ENCODE measurements around the gene PPP1R13B.
A peak's percentile ranks its signal among the peaks of the same experiment; 100 is the strongest.

Gene PPP1R13B

DNA sequence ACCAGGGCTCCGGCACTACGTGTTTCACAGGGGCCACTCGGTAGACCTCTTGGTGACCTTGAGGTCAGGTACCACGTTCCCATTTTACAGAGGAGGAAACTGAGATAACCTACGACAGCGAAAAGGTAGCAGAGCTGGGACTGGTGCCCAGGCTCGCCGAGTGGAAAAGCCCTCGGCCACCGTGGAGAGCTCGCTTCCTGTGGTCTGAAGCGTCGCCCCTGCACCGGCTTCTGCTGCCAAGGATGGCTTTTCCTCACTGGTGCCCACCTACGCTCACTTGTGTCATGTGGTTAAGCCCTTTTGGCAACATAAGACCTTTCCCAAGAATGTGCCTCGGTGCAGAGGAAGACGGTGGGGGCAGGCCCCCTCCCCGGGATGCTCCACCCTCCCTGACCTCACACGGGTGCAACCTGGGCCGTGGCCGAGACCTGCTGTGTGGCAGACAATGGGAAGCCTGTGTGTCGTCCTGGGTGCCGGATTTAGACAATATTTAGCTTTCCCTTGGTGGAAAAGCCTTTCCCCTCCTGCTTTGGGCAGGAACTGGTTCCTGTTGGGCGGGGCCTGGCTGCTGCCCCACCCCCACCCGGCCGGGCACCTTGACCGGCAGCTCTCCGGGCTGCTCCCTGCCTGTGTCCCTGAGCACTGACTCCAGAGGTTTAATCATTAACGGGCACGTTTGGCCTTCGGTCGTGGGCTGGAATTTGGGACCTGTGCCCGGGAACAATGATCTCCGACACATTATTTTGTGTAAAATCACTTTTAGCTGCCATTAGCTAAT lies 32.4 kb upstream of the PPP1R13B start:
- peak; percentile 8 for DNase-seq

GRCh38 chr14:103879118-103879569 lies 31.8 kb upstream of the PPP1R13B start:
- no peak for DNase-seq

GRCh38 chr14:103878180-103878579 lies 30.8 kb upstream of the PPP1R13B start:
- DNase-seq: no peak

DNA sequence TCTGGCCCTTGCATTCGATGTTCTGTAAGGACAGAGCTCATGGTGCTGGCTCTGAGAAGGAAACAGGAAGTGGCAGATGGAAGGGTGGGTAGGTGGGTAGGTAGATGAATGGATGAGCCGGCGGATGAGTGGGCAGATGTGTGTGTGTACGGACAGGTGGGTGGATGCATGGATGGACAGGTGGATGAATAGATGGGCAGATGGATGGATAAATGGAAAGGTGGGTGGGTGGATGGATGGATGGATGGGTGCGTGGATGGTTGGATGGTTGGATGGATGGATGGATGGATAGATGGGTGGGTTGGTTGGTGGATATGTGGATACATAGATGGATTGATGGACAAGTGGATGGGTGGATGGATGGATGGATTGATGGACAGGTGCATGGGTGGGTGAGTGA lies 27.6 kb upstream of the PPP1R13B start:
- no peak for DNase-seq

DNA sequence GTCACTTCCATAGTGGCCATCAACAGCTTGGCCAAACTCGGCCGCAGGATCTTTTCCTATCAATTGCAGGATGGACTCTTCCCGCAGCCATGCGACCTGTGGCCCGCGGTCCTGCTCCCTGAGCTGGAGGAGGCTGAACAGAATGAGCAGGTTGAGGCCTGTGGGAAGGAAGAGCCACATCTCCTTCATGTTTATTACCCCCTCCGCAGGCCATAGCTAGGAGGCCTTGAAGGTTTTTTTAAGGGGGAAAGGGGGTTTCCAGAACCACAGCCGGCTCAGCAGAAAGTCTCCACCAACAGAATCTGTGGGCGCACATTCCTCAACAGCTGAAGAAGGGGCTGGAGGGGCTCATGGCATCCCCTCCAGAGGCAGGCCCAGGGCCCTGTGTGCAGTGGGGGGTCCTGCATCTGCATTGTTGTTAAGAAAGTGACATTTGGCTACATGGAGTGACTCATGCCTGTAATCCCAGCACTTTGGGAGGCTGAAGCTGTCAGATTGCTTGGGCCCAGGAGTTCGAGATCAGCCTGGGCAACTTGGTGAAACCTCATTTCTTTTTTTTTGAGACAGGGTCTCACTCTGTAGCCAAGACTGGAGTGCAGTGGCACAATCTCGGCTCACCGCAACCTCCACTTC lies 25.2 kb upstream of the PPP1R13B start:
- DNase-seq: no peak

GRCh38 chr14:103871596-103872480 lies 24.5 kb upstream of the PPP1R13B start:
- DNase-seq: peak; percentile 6

DNA sequence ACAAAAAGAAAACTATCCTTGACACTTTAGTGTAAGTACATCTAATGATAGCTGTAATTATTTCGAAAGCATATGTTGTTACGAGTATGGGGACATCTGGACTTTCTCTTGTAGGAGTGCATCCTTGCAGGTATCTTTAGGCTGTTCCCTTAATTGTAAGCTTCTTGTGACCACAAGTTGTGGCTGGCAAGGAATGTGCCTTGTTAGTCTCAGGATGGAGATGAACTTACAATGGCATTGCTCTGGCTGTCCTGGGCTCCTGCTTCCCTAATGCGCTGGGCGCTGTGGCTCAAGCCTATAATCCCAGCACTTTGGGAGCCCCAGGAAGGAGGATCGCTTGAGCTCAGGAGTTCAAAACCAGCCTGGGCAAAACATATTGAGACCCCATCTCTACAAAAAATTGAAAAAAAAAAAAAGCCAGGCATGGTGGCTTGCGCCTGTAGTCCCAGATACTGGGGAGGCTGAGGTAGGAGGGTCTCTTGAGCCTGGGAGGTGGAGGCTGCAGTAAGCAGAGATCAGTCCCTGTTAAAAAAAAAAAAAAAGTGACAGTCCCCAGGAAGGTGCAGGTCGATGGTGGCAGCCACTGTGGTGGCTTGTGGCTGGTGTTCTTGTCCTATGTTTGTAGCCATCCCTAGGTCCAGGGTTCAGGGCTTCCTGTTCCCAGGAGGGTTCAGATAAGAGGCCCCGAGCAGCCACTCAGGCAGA lies 23.7 kb upstream of the PPP1R13B start:
- no peak for DNase-seq

GRCh38 chr14:103870144-103870876 lies 22.9 kb upstream of the PPP1R13B start:
- DNase-seq: no peak

- DNase-seq: no peak
Measured at GRCh38 chr14:103869406-103870143, 22.2 kb upstream of the PPP1R13B start.

GRCh38 chr14:103868242-103868897 lies 21.0 kb upstream of the PPP1R13B start:
- no peak for DNase-seq

GRCh38 chr14:103867523-103867953 lies 20.2 kb upstream of the PPP1R13B start:
- DNase-seq: no peak

DNA sequence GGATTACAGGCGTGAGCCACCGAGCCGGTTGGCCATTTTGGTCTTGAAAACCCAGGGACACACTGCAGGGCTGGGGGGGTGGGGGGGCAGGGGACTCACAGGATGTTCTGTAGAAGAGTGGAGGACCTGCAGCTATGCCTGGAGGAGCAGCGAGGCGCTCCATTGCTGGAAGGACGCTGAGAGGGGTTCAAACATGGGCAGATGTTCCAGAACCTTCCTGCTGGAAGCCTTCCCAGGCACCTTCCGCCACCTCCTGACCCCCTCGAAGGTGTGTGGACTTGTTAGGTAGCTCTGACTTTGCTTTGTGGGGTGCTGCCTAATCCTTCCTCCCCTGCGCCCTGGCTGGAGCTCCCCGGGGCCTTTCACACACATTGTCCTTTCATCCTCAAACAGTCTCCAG lies 19.6 kb upstream of the PPP1R13B start:
- DNase-seq: no peak

- DNase-seq: no peak
Measured at GRCh38 chr14:103863245-103863644, 15.9 kb upstream of the PPP1R13B start.

- peak; percentile 4 for DNase-seq
Measured at GRCh38 chr14:103862393-103862782, 15.0 kb upstream of the PPP1R13B start.

GRCh38 chr14:103861413-103862392 lies 14.3 kb upstream of the PPP1R13B start:
- DNase-seq: no peak

GRCh38 chr14:103859416-103860202 lies 12.2 kb upstream of the PPP1R13B start:
- DNase-seq: no peak

GRCh38 chr14:103858063-103858781 lies 10.8 kb upstream of the PPP1R13B start:
- DNase-seq: no peak

DNA sequence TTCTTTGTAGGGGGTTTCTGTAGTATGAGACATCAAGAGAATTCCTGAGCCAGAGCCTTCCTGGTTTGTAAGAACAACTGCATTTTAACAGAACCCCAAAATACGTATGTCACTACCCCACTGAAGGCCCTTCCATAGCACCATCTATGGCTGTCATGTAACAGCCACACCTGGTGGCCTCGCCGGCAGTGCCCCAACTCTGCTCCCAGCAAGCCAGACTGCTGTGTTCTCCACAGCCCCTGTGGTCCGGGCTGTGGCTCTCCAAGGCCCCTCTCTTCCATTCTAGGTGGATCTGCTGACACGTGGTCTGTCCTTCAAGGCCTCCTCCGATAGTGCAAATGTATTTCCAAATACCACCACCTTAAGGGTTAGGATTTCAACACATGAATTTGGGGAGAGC lies 9.9 kb upstream of the PPP1R13B start:
- DNase-seq: no peak

Data from NCI-H774 (cell line).